Activated CD8-positive, alpha-beta memory T cell treated with anti-CD3 and anti-CD28 coated beads for 36 hours (primary cell): Measurements from ENCODE around the gene KLF7. TPM values are rescaled to one million over a fixed set of nuclear protein-coding genes. Genes with fewer than 3 reads are reported as not detected.

Experiments
- CTCF ChIA-PET: fragments of 350-600 bp; sonication (Branson Sonifier 250); formaldehyde crosslinking; loops from one replicate; lab custom pipeline; 2021; ENCODE audit warnings: antibody characterized with exemption; lab: Charles Lee
- POLR2A ChIA-PET: fragments of 350-600 bp; sonication (Branson Sonifier 250); formaldehyde crosslinking; loops from one replicate; lab custom pipeline; 2021; ENCODE audit warnings: antibody characterized with exemption; lab: Charles Lee
- total RNA-seq, 2 experiments: library from RNA; stranded (reverse); gene quantifications; one replicate each; pipeline ENCODE4 v1.2.3, GENCODE V29; 2021

KLF7 gene
- total RNA-seq, 2 experiments from 2014 or later: 5.2 to 7.3 TPM

GRCh38 chr2:207112383-207112782, 53.4 kb downstream of the KLF7 start:
- POLR2A ChIA-PET: no interaction called here
- CTCF ChIA-PET: no interaction called here

DNA sequence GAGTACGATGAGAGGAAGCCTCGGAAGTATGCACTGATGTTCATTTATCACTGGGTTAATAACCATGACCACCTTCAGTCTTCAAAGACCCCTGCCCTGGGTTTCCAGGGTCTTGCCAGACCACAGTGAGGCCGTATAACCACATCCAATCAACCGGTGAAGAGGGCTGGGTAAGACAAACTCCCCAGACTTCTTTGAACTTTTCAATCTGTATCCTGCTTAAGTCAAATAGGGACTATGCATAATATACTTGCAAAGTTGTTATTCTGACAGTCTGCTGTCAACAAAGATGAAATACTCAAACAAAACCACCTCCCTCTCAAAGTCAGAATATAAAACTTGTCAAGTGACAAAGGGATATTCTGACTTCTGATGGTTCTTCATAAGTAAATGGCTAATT, 54.0 kb downstream of the KLF7 start:
- CTCF ChIA-PET: no interaction called here
- POLR2A ChIA-PET: no interaction called here

GRCh38 chr2:207110715-207111114, 55.0 kb downstream of the KLF7 start:
- POLR2A ChIA-PET: no interaction called here
- CTCF ChIA-PET: no interaction called here

- ChIA-PET CTCF (no interaction called here), POLR2A (no interaction called here)
Observed at GRCh38 chr2:207110310-207110709, 55.4 kb downstream of the KLF7 start.

DNA sequence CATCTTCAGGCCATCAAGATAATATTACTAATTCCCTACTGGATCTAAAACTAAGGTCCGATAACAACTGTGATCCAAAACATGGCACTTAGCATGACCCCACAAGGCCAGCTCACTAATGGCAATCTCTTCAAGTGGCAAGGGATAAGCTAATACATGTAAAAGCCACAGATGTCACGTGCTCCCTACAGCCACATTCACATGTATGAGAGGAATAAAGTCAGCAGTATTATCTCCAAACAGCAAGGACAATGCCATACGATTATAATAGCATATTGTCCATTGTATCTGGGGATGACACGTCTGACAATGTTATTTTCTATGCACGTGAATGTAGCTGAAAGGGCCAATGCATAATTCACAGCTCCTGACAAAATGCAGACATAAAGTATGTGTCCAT, 56.0 kb downstream of the KLF7 start:
- POLR2A ChIA-PET: no interaction called here
- CTCF ChIA-PET: interaction anchor here (0.7 kb wide), 1 partner anchor 10 kb away, joined by 3 read pairs; no protein-coding TSS in a partner anchor

DNA sequence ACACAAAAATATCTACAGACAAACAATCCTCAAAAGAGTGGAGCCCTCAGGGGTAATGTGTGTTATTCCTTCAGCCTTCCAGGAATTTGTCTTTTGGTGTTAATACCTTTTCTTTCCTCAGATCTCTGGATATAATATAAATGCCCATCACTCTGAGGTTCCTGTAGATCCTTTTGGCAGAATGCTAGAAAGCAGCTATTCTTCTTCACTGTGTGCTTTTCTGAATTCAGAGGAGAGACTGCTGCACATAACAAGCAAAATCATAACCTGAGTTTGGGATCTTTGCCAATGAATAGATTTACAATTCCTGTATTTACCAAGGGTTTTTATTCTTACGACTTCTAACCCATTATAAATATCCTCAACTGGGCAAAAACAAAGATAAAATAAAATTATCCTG, 57.3 kb downstream of the KLF7 start:
- CTCF ChIA-PET: no interaction called here

DNA sequence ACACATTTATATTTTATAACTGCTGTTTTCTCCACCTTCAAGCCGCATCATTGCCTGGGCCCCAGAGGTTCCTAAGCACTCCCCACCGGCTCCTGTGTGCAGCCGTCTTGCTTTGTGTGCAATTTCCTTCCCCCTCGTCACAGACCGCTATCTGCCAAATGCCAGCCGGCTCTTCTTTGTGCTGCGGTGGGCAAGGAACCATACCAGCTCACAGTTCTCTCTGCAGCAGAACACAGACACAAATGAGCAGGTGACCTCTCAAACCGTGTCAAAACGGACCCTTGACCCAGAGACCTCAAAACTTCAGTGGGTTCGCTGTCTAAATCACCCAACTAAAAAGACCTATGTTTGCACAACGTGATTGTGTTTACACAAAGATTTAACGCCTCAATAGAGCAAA, 58.2 kb downstream of the KLF7 start:
- ChIA-PET CTCF (no interaction called here), POLR2A (no interaction called here)

More for the DNA sequence above, 57.3 kb downstream of the KLF7 start:
- POLR2A ChIA-PET: no interaction called here

- POLR2A ChIA-PET: no interaction called here
Observed at GRCh38 chr2:207107131-207107530, 58.6 kb downstream of the KLF7 start.

GRCh38 chr2:207103132-207103531, 62.6 kb downstream of the KLF7 start:
- ChIA-PET POLR2A (no interaction called here), CTCF (no interaction called here)

More at GRCh38 chr2:207107131-207107530, 58.6 kb downstream of the KLF7 start:
- CTCF ChIA-PET: no interaction called here

DNA sequence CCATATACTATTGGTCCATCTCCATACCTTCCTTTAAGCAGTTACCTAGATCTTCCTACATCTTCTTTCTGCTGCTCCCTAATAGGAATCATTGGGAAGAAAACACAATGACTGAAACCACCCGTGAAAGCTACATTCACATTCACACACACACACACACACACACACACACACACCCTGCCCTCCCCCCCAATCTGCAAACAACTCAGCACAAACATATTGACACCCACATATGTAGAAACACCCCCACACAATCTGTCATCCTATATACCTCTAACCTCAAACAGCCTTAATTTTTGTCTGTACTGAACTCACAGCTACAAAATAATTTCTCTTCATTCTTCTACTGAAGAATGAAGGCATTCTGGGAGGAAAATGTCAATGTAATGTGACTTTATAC, 63.8 kb downstream of the KLF7 start:
- CTCF ChIA-PET: no interaction called here
- POLR2A ChIA-PET: no interaction called here

GRCh38 chr2:207097278-207097677, 68.5 kb downstream of the KLF7 start:
- POLR2A ChIA-PET: no interaction called here
- CTCF ChIA-PET: no interaction called here

GRCh38 chr2:207095963-207096362, 69.8 kb downstream of the KLF7 start:
- POLR2A ChIA-PET: no interaction called here
- CTCF ChIA-PET: no interaction called here

GRCh38 chr2:207093234-207093633, 72.5 kb downstream of the KLF7 start:
- ChIA-PET POLR2A (no interaction called here), CTCF (no interaction called here)

DNA sequence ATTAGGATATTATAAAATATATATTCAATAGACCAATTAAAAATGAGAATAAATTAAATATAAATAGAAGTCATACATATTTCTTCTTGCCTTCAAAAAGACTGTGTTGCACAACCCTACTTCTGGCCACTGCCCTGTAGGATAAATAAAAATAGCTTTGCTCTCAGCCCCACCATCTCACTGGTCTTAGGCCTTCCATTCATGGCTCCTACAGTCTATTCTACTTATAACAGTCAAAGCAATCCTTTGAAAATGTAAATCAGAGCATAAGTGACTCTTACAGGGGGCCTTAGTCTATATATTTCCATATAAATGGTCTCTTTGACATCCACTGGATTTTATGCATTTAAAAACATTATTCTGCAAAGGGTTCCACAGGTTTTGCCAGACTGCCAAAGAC, 72.9 kb downstream of the KLF7 start:
- POLR2A ChIA-PET: no interaction called here
- CTCF ChIA-PET: no interaction called here

DNA sequence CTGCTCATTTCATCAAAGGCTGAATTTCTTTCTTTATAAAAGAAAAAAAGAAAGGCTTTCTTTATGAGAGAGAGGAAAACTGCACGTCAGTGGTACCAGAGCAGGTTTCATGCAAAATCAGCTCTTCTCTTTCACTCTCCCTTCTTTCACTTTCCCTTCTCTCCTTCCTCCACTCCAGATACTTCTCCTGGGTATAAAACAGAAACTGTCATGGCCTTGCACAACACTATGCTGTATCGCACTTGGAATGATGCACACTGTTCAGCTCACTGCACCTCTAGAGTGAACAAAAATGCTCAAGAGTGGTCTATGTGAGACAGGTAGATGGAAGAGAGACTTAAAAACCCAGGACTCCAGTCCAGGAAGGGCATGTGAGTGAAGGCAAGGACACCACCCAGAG, 73.8 kb downstream of the KLF7 start:
- CTCF ChIA-PET: no interaction called here
- POLR2A ChIA-PET: no interaction called here

DNA sequence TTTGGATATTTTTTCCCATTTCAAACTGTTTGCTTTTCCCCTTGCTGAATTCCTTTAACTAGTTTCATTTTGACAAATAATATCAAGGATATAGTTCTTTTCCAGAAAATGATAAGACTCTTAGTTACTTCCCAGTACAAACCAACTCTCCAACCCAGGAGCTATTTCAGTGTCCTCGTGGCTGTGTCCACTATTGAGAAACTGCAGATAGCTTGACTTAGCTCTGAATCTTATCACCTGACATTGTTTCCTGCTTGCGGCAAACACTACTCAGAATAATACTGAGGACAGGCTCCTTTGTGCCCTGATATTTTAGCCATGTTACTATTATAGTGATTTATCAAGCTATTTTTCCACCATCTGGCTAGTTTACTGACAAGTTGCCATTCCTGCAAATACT, 74.6 kb downstream of the KLF7 start:
- ChIA-PET POLR2A (no interaction called here), CTCF (interaction anchor here (1.3 kb wide), 1 partner anchor 383 kb away, joined by 3 read pairs; no protein-coding TSS in a partner anchor)

GRCh38 chr2:207090389-207090788, 75.4 kb downstream of the KLF7 start:
- ChIA-PET CTCF (interaction anchor here (1.3 kb wide), 1 partner anchor 384 kb away, joined by 3 read pairs; no protein-coding TSS in a partner anchor), POLR2A (no interaction called here)

GRCh38 chr2:207088839-207089238, 76.9 kb downstream of the KLF7 start:
- ChIA-PET CTCF (no interaction called here), POLR2A (no interaction called here)

DNA sequence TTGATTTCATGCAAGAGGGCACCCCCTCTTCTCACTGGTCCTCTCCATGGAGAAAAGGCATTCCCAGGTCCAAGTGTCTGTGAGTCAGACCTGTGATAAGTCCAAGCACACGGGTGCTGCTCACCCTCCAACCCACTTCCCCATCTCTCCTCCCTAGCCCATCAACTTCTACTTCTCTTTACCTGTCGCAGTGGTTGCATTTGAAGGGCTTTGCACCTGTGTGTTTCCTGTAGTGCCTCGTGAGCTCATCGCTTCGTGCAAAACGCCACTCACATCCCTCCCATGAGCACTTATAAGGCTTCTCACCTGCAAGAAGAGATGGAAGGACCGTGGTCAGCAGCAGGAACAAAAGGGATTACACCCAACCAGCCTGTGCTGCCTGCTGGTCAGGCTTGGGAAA, 77.5 kb downstream of the KLF7 start:
- ChIA-PET CTCF (no interaction called here), POLR2A (no interaction called here)

GRCh38 chr2:207087046-207087902, 78.5 kb downstream of the KLF7 start:
- POLR2A ChIA-PET: no interaction called here
- CTCF ChIA-PET: no interaction called here

GRCh38 chr2:207086136-207086535, 79.6 kb downstream of the KLF7 start:
- CTCF ChIA-PET: no interaction called here
- POLR2A ChIA-PET: no interaction called here
